ENCODE data around the gene PPP2R1A.

DNA sequence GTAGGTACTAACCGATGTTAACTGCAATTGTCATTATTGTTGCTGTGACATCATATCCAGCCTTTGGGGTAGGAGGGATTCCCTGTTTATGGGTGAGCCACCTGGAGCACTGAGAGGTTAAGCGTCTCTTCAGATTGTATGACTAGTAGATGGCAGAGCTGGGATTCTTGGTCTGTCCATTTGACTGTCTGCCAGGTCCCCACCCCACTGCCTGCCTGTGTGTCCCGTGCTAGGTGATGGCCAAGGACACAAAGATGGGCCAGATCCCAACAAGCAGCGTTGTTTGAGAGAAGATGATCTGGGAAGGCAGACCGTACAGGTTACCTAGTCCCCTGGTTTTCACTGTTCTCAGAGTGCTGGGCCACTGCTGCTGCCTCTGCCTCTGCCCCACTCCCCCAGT, 16.6 kb downstream of the PPP2R1A start:
- TF ChIP-seq YY1 (IDR thresholded peaks at IDR 0.05) (no peak), RXRA (IDR thresholded peaks at IDR 0.05) (no peak), RAD21 (IDR thresholded peaks at IDR 0.05) (no peak), TAF1 (conservative IDR thresholded peaks at IDR 0.05) (no peak)
- TF ChIP-seq, protein P1, sequence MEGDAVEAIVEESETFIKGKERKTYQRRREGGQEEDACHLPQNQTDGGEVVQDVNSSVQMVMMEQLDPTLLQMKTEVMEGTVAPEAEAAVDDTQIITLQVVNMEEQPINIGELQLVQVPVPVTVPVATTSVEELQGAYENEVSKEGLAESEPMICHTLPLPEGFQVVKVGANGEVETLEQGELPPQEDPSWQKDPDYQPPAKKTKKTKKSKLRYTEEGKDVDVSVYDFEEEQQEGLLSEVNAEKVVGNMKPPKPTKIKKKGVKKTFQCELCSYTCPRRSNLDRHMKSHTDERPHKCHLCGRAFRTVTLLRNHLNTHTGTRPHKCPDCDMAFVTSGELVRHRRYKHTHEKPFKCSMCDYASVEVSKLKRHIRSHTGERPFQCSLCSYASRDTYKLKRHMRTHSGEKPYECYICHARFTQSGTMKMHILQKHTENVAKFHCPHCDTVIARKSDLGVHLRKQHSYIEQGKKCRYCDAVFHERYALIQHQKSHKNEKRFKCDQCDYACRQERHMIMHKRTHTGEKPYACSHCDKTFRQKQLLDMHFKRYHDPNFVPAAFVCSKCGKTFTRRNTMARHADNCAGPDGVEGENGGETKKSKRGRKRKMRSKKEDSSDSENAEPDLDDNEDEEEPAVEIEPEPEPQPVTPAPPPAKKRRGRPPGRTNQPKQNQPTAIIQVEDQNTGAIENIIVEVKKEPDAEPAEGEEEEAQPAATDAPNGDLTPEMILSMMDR (IDR thresholded peaks at IDR 0.05; ENCODE audit: low read depth, low read length, missing input control) = no peak
- TF ChIP-seq, protein P2, sequence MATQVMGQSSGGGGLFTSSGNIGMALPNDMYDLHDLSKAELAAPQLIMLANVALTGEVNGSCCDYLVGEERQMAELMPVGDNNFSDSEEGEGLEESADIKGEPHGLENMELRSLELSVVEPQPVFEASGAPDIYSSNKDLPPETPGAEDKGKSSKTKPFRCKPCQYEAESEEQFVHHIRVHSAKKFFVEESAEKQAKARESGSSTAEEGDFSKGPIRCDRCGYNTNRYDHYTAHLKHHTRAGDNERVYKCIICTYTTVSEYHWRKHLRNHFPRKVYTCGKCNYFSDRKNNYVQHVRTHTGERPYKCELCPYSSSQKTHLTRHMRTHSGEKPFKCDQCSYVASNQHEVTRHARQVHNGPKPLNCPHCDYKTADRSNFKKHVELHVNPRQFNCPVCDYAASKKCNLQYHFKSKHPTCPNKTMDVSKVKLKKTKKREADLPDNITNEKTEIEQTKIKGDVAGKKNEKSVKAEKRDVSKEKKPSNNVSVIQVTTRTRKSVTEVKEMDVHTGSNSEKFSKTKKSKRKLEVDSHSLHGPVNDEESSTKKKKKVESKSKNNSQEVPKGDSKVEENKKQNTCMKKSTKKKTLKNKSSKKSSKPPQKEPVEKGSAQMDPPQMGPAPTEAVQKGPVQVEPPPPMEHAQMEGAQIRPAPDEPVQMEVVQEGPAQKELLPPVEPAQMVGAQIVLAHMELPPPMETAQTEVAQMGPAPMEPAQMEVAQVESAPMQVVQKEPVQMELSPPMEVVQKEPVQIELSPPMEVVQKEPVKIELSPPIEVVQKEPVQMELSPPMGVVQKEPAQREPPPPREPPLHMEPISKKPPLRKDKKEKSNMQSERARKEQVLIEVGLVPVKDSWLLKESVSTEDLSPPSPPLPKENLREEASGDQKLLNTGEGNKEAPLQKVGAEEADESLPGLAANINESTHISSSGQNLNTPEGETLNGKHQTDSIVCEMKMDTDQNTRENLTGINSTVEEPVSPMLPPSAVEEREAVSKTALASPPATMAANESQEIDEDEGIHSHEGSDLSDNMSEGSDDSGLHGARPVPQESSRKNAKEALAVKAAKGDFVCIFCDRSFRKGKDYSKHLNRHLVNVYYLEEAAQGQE (IDR thresholded peaks at IDR 0.05) = no peak
- TF ChIP-seq, protein P3, sequence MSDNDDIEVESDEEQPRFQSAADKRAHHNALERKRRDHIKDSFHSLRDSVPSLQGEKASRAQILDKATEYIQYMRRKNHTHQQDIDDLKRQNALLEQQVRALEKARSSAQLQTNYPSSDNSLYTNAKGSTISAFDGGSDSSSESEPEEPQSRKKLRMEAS (IDR thresholded peaks at IDR 0.05) = no peak
